HPDE6-E6E7 (cell line): ENCODE data around the gene PGLYRP4.

Source experiments
- DNase-seq: peaks from one replicate; pipeline ENCODE4 v3.0.0; 2011; ENCODE audit warnings: missing footprints; ENCODE audit errors: extremely low spot score

Gene PGLYRP4

GRCh38 chr1:153375511-153375910 lies 26.9 kb upstream of the PGLYRP4 start, which contains the start of gene S100A12:
TSS of gene S100A12 (minus strand) at chr1:153375621. CDS start at chr1:153374592, 1,029 bp downstream.
- DNase-seq: peak; percentile 76

- no peak for DNase-seq
These were observed 25.4 kb upstream of the PGLYRP4 start for GRCh38 chr1:153374071-153374470.

- no peak for DNase-seq
These were observed 23.9 kb upstream of the PGLYRP4 start for GRCh38 chr1:153372571-153372970.

GRCh38 chr1:153371231-153371630 lies 22.6 kb upstream of the PGLYRP4 start:
- no peak for DNase-seq

- no peak for DNase-seq
These were observed 21.5 kb upstream of the PGLYRP4 start for GRCh38 chr1:153370146-153370545.

GRCh38 chr1:153368495-153368894 lies 19.9 kb upstream of the PGLYRP4 start:
- DNase-seq: no peak

GRCh38 chr1:153367090-153367489 lies 18.4 kb upstream of the PGLYRP4 start:
- no peak for DNase-seq

- DNase-seq: no peak
These were observed 17.6 kb upstream of the PGLYRP4 start for GRCh38 chr1:153366261-153366660.

GRCh38 chr1:153365696-153366095 lies 17.1 kb upstream of the PGLYRP4 start:
- no peak for DNase-seq

GRCh38 chr1:153364766-153365666 lies 16.4 kb upstream of the PGLYRP4 start:
- DNase-seq: peak; percentile 66

- DNase-seq: no peak
These were observed 15.5 kb upstream of the PGLYRP4 start for GRCh38 chr1:153364156-153364555.

- no peak for DNase-seq
These were observed 15.0 kb upstream of the PGLYRP4 start for GRCh38 chr1:153363641-153364040.

GRCh38 chr1:153362187-153362775 lies 13.6 kb upstream of the PGLYRP4 start:
- no peak for DNase-seq

- no peak for DNase-seq
These were observed 13.0 kb upstream of the PGLYRP4 start for GRCh38 chr1:153361480-153362109.

- no peak for DNase-seq
These were observed 12.2 kb upstream of the PGLYRP4 start for GRCh38 chr1:153360592-153361479.

GRCh38 chr1:153360190-153360589 lies 11.5 kb upstream of the PGLYRP4 start:
- no peak for DNase-seq

- no peak for DNase-seq
These were observed 10.6 kb upstream of the PGLYRP4 start for GRCh38 chr1:153359241-153359640.

- DNase-seq: no peak
These were observed 10.0 kb upstream of the PGLYRP4 start for GRCh38 chr1:153358691-153358975.

- DNase-seq: no peak
These were observed 9.4 kb upstream of the PGLYRP4 start, which contains the start of gene S100A9 for GRCh38 chr1:153357853-153358690. TSS of gene S100A9 (plus strand) at chr1:153357854. CDS start at chr1:153358284, 430 bp downstream.

- DNase-seq: peak; percentile 75
These were observed 8.6 kb upstream of the PGLYRP4 start for GRCh38 chr1:153357076-153357852.
